Naive thymus-derived CD4-positive, alpha-beta T cell (primary cell): ENCODE results near the gene CLPTM1L. TPM values are rescaled to one million over a fixed set of nuclear protein-coding genes. Genes with fewer than 3 reads are reported as not detected.

Experiments used
- ATAC-seq: fragments of 150-1000 bp; cut with Tn5 transposase; 2 replicates; pipeline ENCODE4 v1.10.0; 2021; ENCODE audit warnings: mild to moderate bottlenecking, moderate library complexity
- CTCF ChIA-PET: fragments of 350-600 bp; sonication (Branson Sonifier 250); formaldehyde crosslinking; loops from one replicate; lab custom pipeline; 2021; ENCODE audit warnings: antibody characterized with exemption; lab: Charles Lee
- POLR2A ChIA-PET: fragments of 350-600 bp; sonication (Branson Sonifier 250); formaldehyde crosslinking; loops from one replicate; lab custom pipeline; 2021; ENCODE audit warnings: antibody characterized with exemption, inconsistent platforms; lab: Charles Lee
- DNase-seq, 9 donors: peaks; one replicate each; pipeline versions ENCODE4 v3.0.0 to v3.0.0-alpha.2; 2020 to 2022; ENCODE audit warnings: mixed read lengths in 1 of 9
- H3K27ac ChIP-seq: one replicate; pipeline ENCODE4 v1.7.0; 2013; ENCODE audit warnings: mild to moderate bottlenecking, low read depth, low read length, moderate library complexity
- H3K27me3 ChIP-seq, 2 donors: one replicate each; pipeline ENCODE4 v1.7.0; 2013; ENCODE audit warnings: low read length in 2 of 2, mild to moderate bottlenecking in 2 of 2, moderate library complexity in 2 of 2; ENCODE audit not compliant: control insufficient read depth in 2 of 2, insufficient read depth in 2 of 2
- H3K36me3 ChIP-seq, 3 experiments: 1 replicate in 2 of 3; 2 replicates in 1 of 3; pipeline ENCODE4 v1.7.0; 2013; ENCODE audit warnings: low read length in 3 of 3, mild to moderate bottlenecking in 3 of 3, moderate library complexity in 1 of 3; ENCODE audit not compliant: insufficient read depth in 3 of 3, control insufficient read depth in 2 of 3
- H3K4me1 ChIP-seq, 2 donors: one replicate each; pipeline ENCODE4 v1.7.0; 2013; ENCODE audit warnings: low read length in 2 of 2, mild to moderate bottlenecking in 2 of 2, moderate library complexity in 1 of 2; ENCODE audit not compliant: control insufficient read depth in 2 of 2, insufficient read depth in 2 of 2
- H3K4me3 ChIP-seq: 2 replicates; pipeline ENCODE4 v1.7.0; 2013; ENCODE audit warnings: mild to moderate bottlenecking, low read length
- H3K9me3 ChIP-seq, 3 experiments: 1 replicate in 2 of 3; 2 replicates in 1 of 3; pipeline ENCODE4 v1.7.0; 2013; ENCODE audit warnings: low read length in 3 of 3; ENCODE audit not compliant: control insufficient read depth in 2 of 3
- H3K27ac Mint-ChIP-seq, 9 donors: one replicate each; pipeline ENCODE4 v1.8.0; 2020 to 2022; ENCODE audit warnings: mixed read lengths in 9 of 9, mild to moderate bottlenecking in 8 of 9, moderate library complexity in 5 of 9, inconsistent platforms in 2 of 9
- H3K27me3 Mint-ChIP-seq, 5 donors: one replicate each; pipeline ENCODE4 v1.8.0; 2021 to 2022; ENCODE audit warnings: mixed read lengths in 5 of 5, mild to moderate bottlenecking in 1 of 5
- H3K36me3 Mint-ChIP-seq, 5 donors: one replicate each; pipeline ENCODE4 v1.8.0; 2020 to 2022; ENCODE audit warnings: mixed read lengths in 5 of 5, mild to moderate bottlenecking in 3 of 5, inconsistent platforms in 1 of 5
- H3K4me1 Mint-ChIP-seq, 7 donors: one replicate each; pipeline ENCODE4 v1.8.0; 2020 to 2022; ENCODE audit warnings: mixed read lengths in 7 of 7, mild to moderate bottlenecking in 3 of 7, inconsistent platforms in 1 of 7
- H3K4me3 Mint-ChIP-seq, 10 donors: one replicate each; pipeline ENCODE4 v1.8.0; 2020 to 2022; ENCODE audit warnings: mild to moderate bottlenecking in 10 of 10, mixed read lengths in 10 of 10, moderate library complexity in 6 of 10, inconsistent platforms in 2 of 10
- H3K9me3 Mint-ChIP-seq, 11 donors: one replicate each; pipeline ENCODE4 v1.8.0; 2020 to 2022; ENCODE audit warnings: mixed read lengths in 11 of 11, mild to moderate bottlenecking in 4 of 11, inconsistent platforms in 1 of 11, moderate library complexity in 1 of 11
- intact Hi-C, 2 donors: fragments of 100-400 bp; cut with micrococcal nuclease; formaldehyde crosslinking; loops; one replicate each; pipeline ENCODE4 v1.15.1; 2023
- polyA plus RNA-seq, 2 donors: library from polyadenylated mRNA; unstranded; fragments of 300-500 nt; fragmentation: Illumina TruSeq; gene quantifications; one replicate each; pipeline ENCODE4 v1.2.3, GENCODE V29; 2021
- total RNA-seq, 6 experiments: library from RNA in 5 of 6; stranded (reverse) in 5 of 6; gene quantifications; 1 replicate in 5 of 6; 2 replicates in 1 of 6; pipeline ENCODE4 v1.2.3 and lab custom pipeline; 2021 to 2026

CLPTM1L gene
- total and polyA plus RNA-seq, 7 experiments from 2014 or later = 27.7 to 104 (median 67.6) TPM

- no peak for ATAC-seq
- H3K4me1 Mint-ChIP-seq = peaks cover 0 to 13% (median 10%) of the 10 kb centered on the region in 7 donors
Measured at GRCh38 chr5:1323803-1324173, 21.1 kb downstream of the CLPTM1L start.

GRCh38 chr5:1322955-1323802 is 21.7 kb downstream of the CLPTM1L start:
- no peak overlapping the region for H3K27ac ChIP-seq

More at GRCh38 chr5:1323803-1324173, 21.1 kb downstream of the CLPTM1L start:
- Histone ChIP-seq H3K4me3 (no peak overlapping the region), H3K27me3 (no peaks in the 10 kb centered on the region), H3K9me3 (no peaks in the 10 kb centered on the region), H3K4me1 (no peaks in the 10 kb centered on the region), H3K27ac (no peak overlapping the region), H3K36me3 (peaks cover 0 to 91% (median 10%) of the 10 kb centered on the region in 3 experiments)
- intact Hi-C loops = no loop called here
- Mint-ChIP-seq H3K4me3 (no peak overlapping the region), H3K27me3 (no peaks in the 10 kb centered on the region), H3K36me3 (peaks cover 3 to 27% (median 12%) of the 10 kb centered on the region in 5 donors), H3K27ac (no peak overlapping the region), H3K9me3 (peaks cover 0 to 3% (median 0%) of the 10 kb centered on the region in 11 donors)
- DNase-seq = peak in 1 of 9 donors; percentile 8
- POLR2A ChIA-PET = interaction anchor here (0.5 kb wide), 1 partner anchor 41 kb away, joined by 3 read pairs; no protein-coding TSS in a partner anchor
- CTCF ChIA-PET = no interaction called here

GRCh38 chr5:1322036-1322900 is 22.6 kb downstream of the CLPTM1L start:
- POLR2A ChIA-PET = interaction anchor here (0.9 to 1.4 kb wide), 2 partner anchors 10 to 13 kb away, joined by 3 read pairs; no protein-coding TSS in a partner anchor
- intact Hi-C loops = no loop called here
- Mint-ChIP-seq H3K36me3 (peaks cover 3 to 35% (median 12%) of the 10 kb centered on the region in 5 donors), H3K4me3 (no peak overlapping the region), H3K9me3 (peaks cover 0 to 3% (median 0%) of the 10 kb centered on the region in 11 donors), H3K4me1 (peaks cover under 1 to 12% (median 4%) of the 10 kb centered on the region in 7 donors), H3K27me3 (no peaks in the 10 kb centered on the region), H3K27ac (peak overlapping the region in 1 of 9 donors; percentile 56)
- ATAC-seq (no peak), DNase-seq (peak in 2 of 9 donors; percentile 4 to 17)
- Histone ChIP-seq H3K27ac (no peak overlapping the region), H3K9me3 (no peaks in the 10 kb centered on the region), H3K4me3 (no peak overlapping the region), H3K27me3 (no peaks in the 10 kb centered on the region), H3K4me1 (peaks cover 0 to 1% of the 10 kb centered on the region in 2 donors), H3K36me3 (peaks cover 0 to 95% (median 10%) of the 10 kb centered on the region in 3 experiments)
- CTCF ChIA-PET = no interaction called here

More at GRCh38 chr5:1322955-1323802, 21.7 kb downstream of the CLPTM1L start:
- ChIA-PET CTCF (no interaction called here), POLR2A (interaction anchor here (0.5 kb wide), 1 partner anchor 40 kb away, joined by 3 read pairs; no protein-coding TSS in a partner anchor)
- no peak overlapping the region for H3K4me3 ChIP-seq
- H3K27ac Mint-ChIP-seq = no peak overlapping the region
- ATAC-seq (no peak), DNase-seq (peak in 1 of 9 donors; percentile 8)
- H3K36me3 ChIP-seq = peaks cover 0 to 94% (median 10%) of the 10 kb centered on the region in 3 experiments
- H3K9me3 ChIP-seq = no peaks in the 10 kb centered on the region
- no peak overlapping the region for H3K4me3 Mint-ChIP-seq
- peaks cover 3 to 30% (median 10%) of the 10 kb centered on the region in 5 donors for H3K36me3 Mint-ChIP-seq
- intact Hi-C loops = no loop called here
- H3K4me1 Mint-ChIP-seq = peaks cover 0 to 7% (median 5%) of the 10 kb centered on the region in 7 donors
- H3K4me1 ChIP-seq = no peaks in the 10 kb centered on the region
- peaks cover 0 to 3% (median 0%) of the 10 kb centered on the region in 11 donors for H3K9me3 Mint-ChIP-seq
- H3K27me3 Mint-ChIP-seq = no peaks in the 10 kb centered on the region
- H3K27me3 ChIP-seq = no peaks in the 10 kb centered on the region

GRCh38 chr5:1321576-1321975 is 23.3 kb downstream of the CLPTM1L start:
- Histone ChIP-seq H3K36me3 (peaks cover 0 to 89% (median 10%) of the 10 kb centered on the region in 3 experiments), H3K27ac (no peak overlapping the region), H3K27me3 (no peaks in the 10 kb centered on the region), H3K4me3 (no peak overlapping the region), H3K4me1 (peaks cover 3 to 8% of the 10 kb centered on the region in 2 donors), H3K9me3 (no peaks in the 10 kb centered on the region)
- Mint-ChIP-seq H3K9me3 (peaks cover 0 to under 1% (median 0%) of the 10 kb centered on the region in 11 donors), H3K36me3 (peaks cover 6 to 38% (median 13%) of the 10 kb centered on the region in 5 donors), H3K27me3 (no peaks in the 10 kb centered on the region), H3K4me1 (peaks cover 4 to 18% (median 11%) of the 10 kb centered on the region in 7 donors), H3K27ac (peak overlapping the region in 3 of 9 donors; percentile 46 to 56 (median 49)), H3K4me3 (no peak overlapping the region)
- ChIA-PET POLR2A (interaction anchor here (0.7 to 1.4 kb wide), 3 partner anchors 11 to 117 kb away, joined by 3 read pairs; no protein-coding TSS in a partner anchor), CTCF (no interaction called here)
- DNase-seq (peak in 1 of 9 donors; percentile 2), ATAC-seq (no peak)
- intact Hi-C loops = no loop called here

- Histone ChIP-seq H3K9me3 (no peaks in the 10 kb centered on the region), H3K27ac (no peak overlapping the region), H3K4me3 (no peak overlapping the region), H3K27me3 (no peaks in the 10 kb centered on the region), H3K36me3 (peaks cover 0 to 80% (median 10%) of the 10 kb centered on the region in 3 experiments), H3K4me1 (peaks cover 5 to 17% of the 10 kb centered on the region in 2 donors)
- ATAC-seq (no peak), DNase-seq (peak in 1 of 9 donors; percentile 4)
- POLR2A ChIA-PET = interaction anchor here (0.7 to 6.0 kb wide), 3 partner anchors 11 to 116 kb away, joined by 3 to 40 read pairs (median 3); no protein-coding TSS in a partner anchor
- H3K27me3 Mint-ChIP-seq = no peaks in the 10 kb centered on the region
- peaks cover 6 to 30% (median 8%) of the 10 kb centered on the region in 5 donors for H3K36me3 Mint-ChIP-seq
- H3K4me3 Mint-ChIP-seq = no peak overlapping the region
- peak overlapping the region in 4 of 9 donors; percentile 9 to 91 (median 54) for H3K27ac Mint-ChIP-seq
- peaks cover 9 to 24% (median 19%) of the 10 kb centered on the region in 7 donors for H3K4me1 Mint-ChIP-seq
- no peaks in the 10 kb centered on the region for H3K9me3 Mint-ChIP-seq
- intact Hi-C loops = no loop called here
- CTCF ChIA-PET = no interaction called here
Measured at GRCh38 chr5:1320436-1321344, 24.2 kb downstream of the CLPTM1L start.
